ENCODE measurements around the gene TNFRSF1B. TPM values are rescaled to one million over a fixed set of nuclear protein-coding genes. Genes with fewer than 3 reads are reported as not detected.

The TNFRSF1B gene
- total RNA-seq, 3 donors from 2014 or later (not counting 1 experiment from before 2014, with no cell fraction given): 152 to 173 (median 172) TPM

- no peaks in the 10 kb centered on the region for H3K27me3 ChIP-seq (ENCODE audit: control insufficient read depth, insufficient read depth, low read length)
- ATAC-seq (peak; percentile 78 to 96 (median 87)), DNase-seq (peak; percentile 79 to 90)
- peaks cover 0 to 5% of the 10 kb centered on the region in 2 donors for H3K27me3 Mint-ChIP-seq (ENCODE audit: low read depth in 2 of 2)
- 43% methylated on average over 19 of the region's 19 CpGs for WGBS (ENCODE audit: insufficient coverage)
- H3K36me3 Mint-ChIP-seq: no peaks in the 10 kb centered on the region
- H3K4me3 Mint-ChIP-seq: peak overlapping the region; percentile 67
- H3K27ac ChIP-seq (ENCODE audit: low read length): no peak overlapping the region
- peak overlapping the region; percentile 64 to 74 for H3K27ac Mint-ChIP-seq
- peak; percentile 90 for TF ChIP-seq CTCF (IDR thresholded peaks at IDR 0.05)
- H3K4me1 Mint-ChIP-seq: peaks cover 16 to 30% of the 10 kb centered on the region in 2 donors
- no peaks in the 10 kb centered on the region for H3K9me3 ChIP-seq (ENCODE audit: control insufficient read depth, insufficient read depth, low read length)
- H3K9me3 Mint-ChIP-seq: no peaks in the 10 kb centered on the region
- peaks cover 27% of the 10 kb centered on the region for H3K4me1 ChIP-seq (ENCODE audit: control insufficient read depth, insufficient read depth, low read length)
- H3K4me3 ChIP-seq (ENCODE audit: low read length): no peak overlapping the region
- no peaks in the 10 kb centered on the region for H3K36me3 ChIP-seq (ENCODE audit: control insufficient read depth, insufficient read depth, low read length)
- intact Hi-C loops (cut with micrococcal nuclease): loop anchor here (1.0 to 2.0 kb wide), 2 partner anchors 54 to 84 kb away; no protein-coding TSS in a partner anchor
Measured at GRCh38 chr1:12124693-12125421, 41.9 kb upstream of the TNFRSF1B start.

GRCh38 chr1:12125422-12126355 lies 41.1 kb upstream of the TNFRSF1B start:
- no peak for TF ChIP-seq CTCF (IDR thresholded peaks at IDR 0.05)

GRCh38 chr1:12126781-12127180 lies 40.0 kb upstream of the TNFRSF1B start:
- WGBS (ENCODE audit: insufficient coverage): 96% methylated on average over 9 of the region's 9 CpGs
- Histone ChIP-seq H3K27ac (ENCODE audit: low read length) (no peak overlapping the region), H3K36me3 (ENCODE audit: control insufficient read depth, insufficient read depth, low read length) (no peaks in the 10 kb centered on the region), H3K27me3 (ENCODE audit: control insufficient read depth, insufficient read depth, low read length) (no peaks in the 10 kb centered on the region), H3K4me3 (ENCODE audit: low read length) (no peak overlapping the region), H3K9me3 (ENCODE audit: control insufficient read depth, insufficient read depth, low read length) (no peaks in the 10 kb centered on the region), H3K4me1 (ENCODE audit: control insufficient read depth, insufficient read depth, low read length) (peaks cover 28% of the 10 kb centered on the region)
- DNase-seq: no peak
- peaks cover 0 to 3% of the 10 kb centered on the region in 2 donors for H3K27me3 Mint-ChIP-seq (ENCODE audit: low read depth in 2 of 2)
- intact Hi-C loops (cut with micrococcal nuclease): no loop called here
- H3K27ac Mint-ChIP-seq: peak overlapping the region in 1 of 2 donors; percentile 63
- H3K9me3 Mint-ChIP-seq: no peaks in the 10 kb centered on the region
- no peak overlapping the region for H3K4me3 Mint-ChIP-seq
- no peak for ATAC-seq
- H3K4me1 Mint-ChIP-seq: peaks cover 16 to 25% of the 10 kb centered on the region in 2 donors
- TF ChIP-seq CTCF (IDR thresholded peaks at IDR 0.05): no peak
- no peaks in the 10 kb centered on the region for H3K36me3 Mint-ChIP-seq

More at GRCh38 chr1:12125422-12126355, 41.1 kb upstream of the TNFRSF1B start:
- no peaks in the 10 kb centered on the region for H3K9me3 ChIP-seq (ENCODE audit: control insufficient read depth, insufficient read depth, low read length)
- H3K27me3 ChIP-seq (ENCODE audit: control insufficient read depth, insufficient read depth, low read length): no peaks in the 10 kb centered on the region
- ATAC-seq (peak in 1 of 3 donors; percentile 4), DNase-seq (peak in 1 of 2 donors; percentile 18)
- Mint-ChIP-seq H3K4me3 (no peak overlapping the region), H3K27me3 (ENCODE audit: low read depth in 2 of 2) (peaks cover 0 to 5% of the 10 kb centered on the region in 2 donors), H3K9me3 (no peaks in the 10 kb centered on the region), H3K36me3 (no peaks in the 10 kb centered on the region), H3K4me1 (peaks cover 16 to 30% of the 10 kb centered on the region in 2 donors), H3K27ac (peak overlapping the region; percentile 64 to 74)
- intact Hi-C loops (cut with micrococcal nuclease): loop anchor here (2.0 kb wide), 1 partner anchor 53 kb away; no protein-coding TSS in a partner anchor
- 76% methylated on average over 24 of the region's 24 CpGs for WGBS (ENCODE audit: insufficient coverage)
- no peak overlapping the region for H3K27ac ChIP-seq (ENCODE audit: low read length)
- H3K4me1 ChIP-seq (ENCODE audit: control insufficient read depth, insufficient read depth, low read length): peaks cover 27% of the 10 kb centered on the region
- H3K36me3 ChIP-seq (ENCODE audit: control insufficient read depth, insufficient read depth, low read length): no peaks in the 10 kb centered on the region
- no peak overlapping the region for H3K4me3 ChIP-seq (ENCODE audit: low read length)
